CD4-positive, alpha-beta T cell (primary cell): ENCODE data around the gene CASP2. TPM values are rescaled to one million over a fixed set of nuclear protein-coding genes. Genes with fewer than 3 reads are reported as not detected.
A peak's percentile ranks its signal among the peaks of the same experiment; 100 is the strongest.

Experiments
- ATAC-seq: fragments of 200-7000 bp; cut with Tn5 transposase; one replicate; pipeline ENCODE4 v1.10.0; 2022; ENCODE audit warnings: mild to moderate bottlenecking; ENCODE audit not compliant: poor library complexity
- CTCF ChIA-PET: fragments of 350-600 bp; sonication (Branson Sonifier 250); formaldehyde crosslinking; loops from one replicate; lab custom pipeline; 2021; ENCODE audit warnings: antibody characterized with exemption, inconsistent platforms; lab: Charles Lee
- POLR2A ChIA-PET: fragments of 350-600 bp; sonication (Branson Sonifier 250); formaldehyde crosslinking; loops from one replicate; lab custom pipeline; 2021; ENCODE audit warnings: antibody characterized with exemption, inconsistent platforms; lab: Charles Lee
- DNase-seq, 14 experiments: peaks; one replicate each; pipeline ENCODE4 v3.0.0-alpha.2; 2013 to 2020; ENCODE audit warnings: mixed read lengths in 2 of 14
- H3K27ac ChIP-seq, 2 donors: one replicate each; pipeline versions ENCODE4 v1.5.1 to v1.7.0; 2013; ENCODE audit warnings: low read length in 2 of 2, low read depth in 1 of 2, mild to moderate bottlenecking in 1 of 2
- H3K27me3 ChIP-seq, 2 experiments: 1 replicate in 1 of 2; 2 replicates in 1 of 2; pipeline versions ENCODE4 v1.6.1 to v1.7.0; 2013; ENCODE audit warnings: low read length in 2 of 2, control low read depth in 1 of 2, mild to moderate bottlenecking in 1 of 2, moderate library complexity in 1 of 2; ENCODE audit not compliant: insufficient read depth in 2 of 2, control insufficient read depth in 1 of 2
- H3K36me3 ChIP-seq: one replicate; pipeline ENCODE4 v1.6.1; 2013; ENCODE audit warnings: low read length, control low read depth; ENCODE audit not compliant: insufficient read depth
- H3K4me1 ChIP-seq: one replicate; pipeline ENCODE4 v1.6.1; 2013; ENCODE audit warnings: low read length, control low read depth; ENCODE audit not compliant: insufficient read depth
- H3K4me3 ChIP-seq: one replicate; pipeline ENCODE4 v1.5.1; 2013; ENCODE audit warnings: mild to moderate bottlenecking, low read length, moderate library complexity
- H3K9me3 ChIP-seq, 2 experiments: 1 replicate in 1 of 2; 2 replicates in 1 of 2; pipeline versions ENCODE4 v1.6.1 to v1.7.0; 2013; ENCODE audit warnings: low read length in 2 of 2, mild to moderate bottlenecking in 2 of 2, control low read depth in 1 of 2, moderate library complexity in 1 of 2; ENCODE audit not compliant: control insufficient read depth in 1 of 2, insufficient read depth in 1 of 2
- H3K27ac Mint-ChIP-seq: one replicate; pipeline ENCODE4 v1.8.0; 2020; ENCODE audit warnings: mixed read lengths
- H3K27me3 Mint-ChIP-seq: one replicate; pipeline ENCODE4 v1.8.0; 2021; ENCODE audit warnings: mixed read lengths
- H3K36me3 Mint-ChIP-seq: one replicate; pipeline ENCODE4 v1.8.0; 2021; ENCODE audit warnings: low read depth, mixed read lengths
- H3K4me1 Mint-ChIP-seq: one replicate; pipeline ENCODE4 v1.8.0; 2021; ENCODE audit warnings: low read depth, mixed read lengths
- H3K4me3 Mint-ChIP-seq: one replicate; pipeline ENCODE4 v1.8.0; 2020; ENCODE audit warnings: mild to moderate bottlenecking, mixed read lengths
- H3K9me3 Mint-ChIP-seq: one replicate; pipeline ENCODE4 v1.8.0; 2020; ENCODE audit warnings: mixed read lengths
- CTCF ChIP-seq: fragments of 200-600 bp; IDR thresholded peaks from one replicate; pipeline ENCODE4 v1.8.0; 2022; ENCODE audit warnings: antibody characterized with exemption, mild to moderate bottlenecking
- intact Hi-C, 2 experiments: fragments of 100-400 bp; cut with DNase I in 1 of 2; cut with micrococcal nuclease in 1 of 2; formaldehyde crosslinking; loops; one replicate each; pipeline versions ENCODE4 v1.15.1 to v1.9.0; 2023 to 2025; cut with DNase I, micrococcal nuclease
- total RNA-seq, 174 experiments: library from RNA in 2 of 174; stranded (reverse) in 2 of 174; gene quantifications; one replicate each; pipeline ENCODE4 v1.2.3 and lab custom pipeline; 2021 to 2026

The CASP2 gene
- total RNA-seq, 2 experiments from 2014 or later: 19.1 to 21.9 TPM

DNA sequence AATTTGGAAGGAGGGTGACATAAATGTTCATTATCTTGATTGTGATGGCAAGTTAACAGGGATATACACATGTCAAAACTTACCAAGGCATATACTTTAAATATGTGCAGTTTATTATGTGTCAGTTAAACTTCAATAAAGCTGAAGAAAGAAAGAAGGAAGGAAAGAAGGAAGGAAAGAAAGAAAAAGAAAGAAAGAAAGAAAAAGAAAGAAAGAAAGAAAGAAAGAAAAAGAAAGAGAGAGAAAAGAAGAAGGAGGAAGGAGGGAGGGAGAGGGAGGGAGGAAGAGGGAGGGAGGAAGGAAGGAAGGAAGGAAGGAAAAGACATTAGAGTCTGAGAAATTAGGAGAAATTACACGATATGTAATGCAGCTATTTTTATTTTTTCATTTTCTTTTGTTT lies 40.8 kb upstream of the CASP2 start:
- DNase-seq (no peak), ATAC-seq (no peak)
- Mint-ChIP-seq H3K27me3 (no peaks in the 10 kb centered on the region), H3K4me1 (peaks cover 90% of the 10 kb centered on the region), H3K4me3 (peak overlapping the region; percentile 13), H3K27ac (no peak overlapping the region), H3K36me3 (peaks cover 27% of the 10 kb centered on the region), H3K9me3 (peaks cover 13% of the 10 kb centered on the region)
- ChIA-PET CTCF (interaction anchor here (1.3 to 1.7 kb wide), 2 partner anchors 52 to 133 kb away, joined by 3 to 4 read pairs; no protein-coding TSS in a partner anchor), POLR2A (interaction anchor here (0.6 to 2.1 kb wide), 3 partner anchors 12 to 41 kb away, joined by 3 to 8 read pairs (median 5); partner anchors contain the start of gene CASP2)
- no peak overlapping the region for H3K4me3 ChIP-seq
- H3K27me3 ChIP-seq: no peaks in the 10 kb centered on the region
- H3K27ac ChIP-seq: no peak overlapping the region
- no peaks in the 10 kb centered on the region for H3K36me3 ChIP-seq
- H3K9me3 ChIP-seq: peaks cover 0 to 6% of the 10 kb centered on the region in 2 experiments
- intact Hi-C loops: no loop called here
- H3K4me1 ChIP-seq: peaks cover 49% of the 10 kb centered on the region
- no peak for TF ChIP-seq CTCF

- H3K4me3 ChIP-seq: no peak overlapping the region
- ATAC-seq (no peak), DNase-seq (no peak)
- Mint-ChIP-seq H3K27ac (no peak overlapping the region), H3K36me3 (peaks cover 39% of the 10 kb centered on the region), H3K4me3 (peak overlapping the region; percentile 23), H3K4me1 (peaks cover 97% of the 10 kb centered on the region), H3K9me3 (peaks cover 20% of the 10 kb centered on the region), H3K27me3 (no peaks in the 10 kb centered on the region)
- H3K27me3 ChIP-seq: no peaks in the 10 kb centered on the region
- peaks cover 54% of the 10 kb centered on the region for H3K4me1 ChIP-seq
- no peak for TF ChIP-seq CTCF
- H3K27ac ChIP-seq: peak overlapping the region in 1 of 2 donors; percentile 10
- intact Hi-C loops: no loop called here
- POLR2A ChIA-PET: interaction anchor here (0.9 to 5.3 kb wide), 6 partner anchors 8 to 441 kb away, joined by 3 to 40 read pairs (median 8); partner anchors contain the start of genes CASP2 and GSTK1
- H3K9me3 ChIP-seq: peaks cover 6 to 11% of the 10 kb centered on the region in 2 experiments
- CTCF ChIA-PET: interaction anchor here (2.7 to 3.6 kb wide), 2 partner anchors 8 to 51 kb away, joined by 9 to 17 read pairs; no protein-coding TSS in a partner anchor
- H3K36me3 ChIP-seq: no peaks in the 10 kb centered on the region
Observed at GRCh38 chr7:143248761-143249354, 39.3 kb upstream of the CASP2 start.

- ATAC-seq (no peak), DNase-seq (no peak)
- H3K9me3 Mint-ChIP-seq: peaks cover 25% of the 10 kb centered on the region
- intact Hi-C loops: loop anchor here in 1 of 2 experiments (5.0 kb wide), 1 partner anchor 157 kb away; the partner anchor contains the start of gene EPHA1
- CTCF ChIA-PET: interaction anchor here (1.0 to 3.6 kb wide), 4 partner anchors 10 to 130 kb away, joined by 3 to 17 read pairs (median 6); no protein-coding TSS in a partner anchor
- H3K4me1 ChIP-seq: peaks cover 54% of the 10 kb centered on the region
- H3K4me3 ChIP-seq: no peak overlapping the region
- H3K27ac Mint-ChIP-seq: peak overlapping the region; percentile 77
- POLR2A ChIA-PET: interaction anchor here (0.9 to 5.3 kb wide), 10 partner anchors 9 to 457 kb away, joined by 3 to 40 read pairs (median 4); partner anchors contain the start of genes CASP2 and GSTK1
- no peaks in the 10 kb centered on the region for H3K27me3 ChIP-seq
- H3K9me3 ChIP-seq: peaks cover 10 to 11% of the 10 kb centered on the region in 2 experiments
- H3K27ac ChIP-seq: peak overlapping the region; percentile 24 to 32
- H3K27me3 Mint-ChIP-seq: no peaks in the 10 kb centered on the region
- H3K36me3 ChIP-seq: no peaks in the 10 kb centered on the region
- H3K4me1 Mint-ChIP-seq: peaks cover 96% of the 10 kb centered on the region
- TF ChIP-seq CTCF: no peak
- H3K4me3 Mint-ChIP-seq: no peak overlapping the region
- H3K36me3 Mint-ChIP-seq: peaks cover 45% of the 10 kb centered on the region
Observed at GRCh38 chr7:143250199-143250598, 38.0 kb upstream of the CASP2 start.
